Tibial nerve (tissue), 4 donors: ENCODE results near the gene SLC17A7. TPM values are rescaled to one million over a fixed set of nuclear protein-coding genes. Genes with fewer than 3 reads are reported as not detected.

Experiments used
- DNase-seq, 2 donors: peaks; one replicate each; pipeline ENCODE4 v3.0.0-alpha.2; 2019; ENCODE audit warnings: low spot score in 2 of 2
- H3K27ac ChIP-seq, 4 donors: fragments of 200-600 bp; sonication (generic) in 3 of 4; one replicate each; pipeline ENCODE4 v1.5.1; 2017 to 2019; ENCODE audit warnings: mild to moderate bottlenecking in 1 of 4
- H3K27me3 ChIP-seq, 2 donors: fragments of 200-600 bp; sonication (generic) in 1 of 2; one replicate each; pipeline versions ENCODE4 v1.5.1 to v1.6.0; 2017 to 2019
- H3K36me3 ChIP-seq, 3 donors: fragments of 200-600 bp; sonication (generic); one replicate each; pipeline ENCODE4 v1.5.1; 2018 to 2019
- H3K4me1 ChIP-seq, 4 donors: fragments of 200-600 bp; sonication (generic) in 3 of 4; one replicate each; pipeline ENCODE4 v1.5.1; 2017 to 2019
- H3K4me3 ChIP-seq, 4 donors: fragments of 200-600 bp; sonication (generic) in 3 of 4; one replicate each; pipeline ENCODE4 v1.5.1; 2017 to 2019; ENCODE audit warnings: mild to moderate bottlenecking in 1 of 4, moderate library complexity in 1 of 4
- H3K9me3 ChIP-seq, 4 donors: fragments of 200-600 bp; sonication (generic) in 3 of 4; one replicate each; pipeline ENCODE4 v1.5.1; 2017 to 2019
- EP300 ChIP-seq, 2 donors: sonication (generic); formaldehyde crosslinking; IDR thresholded peaks; one replicate each; pipeline ENCODE4 v1.6.1; 2017; ENCODE audit warnings: antibody characterized with exemption in 2 of 2, mild to moderate bottlenecking in 1 of 2
- POLR2A ChIP-seq, 2 donors: fragments of 450-650 bp; IDR thresholded peaks; one replicate each; pipeline ENCODE4 v1.6.1; 2017; ENCODE audit warnings: antibody characterized with exemption in 2 of 2, mild to moderate bottlenecking in 2 of 2, moderate library complexity in 2 of 2
- whole genome bisulfite sequencing, 2 donors: methylation state at CpG; one replicate each; pipeline ENCODE4 v1.1.5; 2018; 5-methylcytosine and 5-hydroxymethylcytosine counted together
- total RNA-seq, 4 donors: library from RNA; depleted of rRNA; stranded (reverse); fragments of >200 nt; gene quantifications; one replicate each; pipeline ENCODE4 v1.1.0, GENCODE V29; 2016
- TF ChIP-seq, protein P1 (sequence below), 5 experiments: fragments of 200-600 bp in 3 of 5; fragments of 450-650 bp in 2 of 5; sonication (generic) in 3 of 5; IDR thresholded peaks; one replicate each; pipeline ENCODE4 v1.5.1; 2016 to 2019; ENCODE audit warnings: antibody characterized with exemption in 5 of 5, mild to moderate bottlenecking in 3 of 5, moderate library complexity in 2 of 5

Gene SLC17A7
- total RNA-seq, 4 donors from 2014 or later, result 2.4 to 7.1 (median 6.2) TPM

DNA sequence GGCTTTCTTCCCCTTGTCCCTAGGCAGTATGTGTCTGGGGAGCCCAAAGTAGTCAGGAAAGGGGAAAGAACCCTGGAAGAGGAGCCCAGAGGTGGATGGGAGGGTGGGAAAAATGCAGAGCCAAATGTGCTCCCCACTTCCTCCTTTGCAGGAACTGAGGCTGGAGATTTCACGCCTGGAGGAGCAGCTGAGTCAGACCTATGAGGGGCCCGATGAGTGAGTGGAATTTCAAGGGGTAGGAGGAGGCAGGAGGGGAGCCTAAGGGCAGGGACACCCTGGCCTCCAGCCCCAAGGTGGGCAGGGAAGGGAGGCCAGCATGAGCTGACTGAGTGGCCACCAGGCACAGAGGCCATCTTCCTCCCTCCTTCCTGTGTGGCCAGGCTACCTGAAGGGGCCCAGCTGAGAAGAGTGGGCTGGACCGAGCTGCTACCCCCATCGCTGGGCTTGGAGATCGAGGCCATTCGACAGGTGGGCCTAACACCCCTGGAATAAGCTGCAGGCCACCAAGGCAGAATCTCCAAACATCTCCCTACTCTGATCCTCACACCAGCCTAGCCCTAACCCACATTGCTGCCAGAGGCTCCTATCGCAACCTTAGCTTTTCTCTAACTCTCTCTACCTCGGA, 32.4 kb downstream of the SLC17A7 start:
- Histone ChIP-seq H3K36me3 (no peaks in the 10 kb centered on the region), H3K9me3 (no peaks in the 10 kb centered on the region), H3K27ac (peak overlapping the region in 1 of 4 donors; percentile 19), H3K4me3 (no peak overlapping the region), H3K27me3 (peaks cover 0 to 16% of the 10 kb centered on the region in 2 donors), H3K4me1 (peaks cover 0 to 12% (median 0%) of the 10 kb centered on the region in 4 donors)
- no peak for DNase-seq
- no peak for TF ChIP-seq EP300 (IDR thresholded peaks at IDR 0.05)
- 69 to 76% methylated on average over 7 to 8 of the region's 8 CpGs for WGBS, 2 donors

DNA sequence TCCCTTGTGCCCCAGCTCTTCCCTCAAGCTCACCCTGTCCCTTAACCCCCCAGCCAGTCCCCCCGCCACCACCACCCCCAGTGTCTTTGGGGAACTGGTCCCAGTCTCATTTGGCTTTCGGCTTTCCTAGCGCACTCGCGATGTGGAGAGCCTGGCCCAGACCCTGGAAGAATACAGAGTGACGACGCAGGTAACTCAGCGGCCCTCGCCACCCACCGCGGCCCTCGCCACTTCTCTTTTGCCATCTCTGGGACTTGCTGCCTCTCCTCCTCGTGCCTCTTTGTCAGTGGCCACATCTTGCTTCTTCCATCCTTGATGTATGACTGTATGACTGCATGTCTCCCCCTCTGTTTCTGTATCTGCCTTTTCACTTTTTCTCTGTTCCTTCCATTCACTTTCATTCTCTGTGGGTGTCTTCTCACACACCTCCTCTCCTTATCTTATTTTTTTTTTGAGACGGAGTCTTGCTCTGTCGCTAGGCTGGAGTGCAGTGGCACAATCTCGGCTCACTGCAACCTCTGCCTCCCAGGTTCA, 33.8 kb downstream of the SLC17A7 start:
- H3K4me1 ChIP-seq, result peaks cover 0 to 12% (median 0%) of the 10 kb centered on the region in 4 donors
- 88 to 89% methylated on average over 16 of the region's 16 CpGs for WGBS, 2 donors
- no peaks in the 10 kb centered on the region for H3K36me3 ChIP-seq
- DNase-seq, result no peak
- no peak overlapping the region for H3K4me3 ChIP-seq
- H3K27me3 ChIP-seq, result peaks cover 0 to 3% of the 10 kb centered on the region in 2 donors
- no peaks in the 10 kb centered on the region for H3K9me3 ChIP-seq
- TF ChIP-seq POLR2A (IDR thresholded peaks at IDR 0.05) (no peak), EP300 (IDR thresholded peaks at IDR 0.05) (no peak)
- TF ChIP-seq, protein P1, sequence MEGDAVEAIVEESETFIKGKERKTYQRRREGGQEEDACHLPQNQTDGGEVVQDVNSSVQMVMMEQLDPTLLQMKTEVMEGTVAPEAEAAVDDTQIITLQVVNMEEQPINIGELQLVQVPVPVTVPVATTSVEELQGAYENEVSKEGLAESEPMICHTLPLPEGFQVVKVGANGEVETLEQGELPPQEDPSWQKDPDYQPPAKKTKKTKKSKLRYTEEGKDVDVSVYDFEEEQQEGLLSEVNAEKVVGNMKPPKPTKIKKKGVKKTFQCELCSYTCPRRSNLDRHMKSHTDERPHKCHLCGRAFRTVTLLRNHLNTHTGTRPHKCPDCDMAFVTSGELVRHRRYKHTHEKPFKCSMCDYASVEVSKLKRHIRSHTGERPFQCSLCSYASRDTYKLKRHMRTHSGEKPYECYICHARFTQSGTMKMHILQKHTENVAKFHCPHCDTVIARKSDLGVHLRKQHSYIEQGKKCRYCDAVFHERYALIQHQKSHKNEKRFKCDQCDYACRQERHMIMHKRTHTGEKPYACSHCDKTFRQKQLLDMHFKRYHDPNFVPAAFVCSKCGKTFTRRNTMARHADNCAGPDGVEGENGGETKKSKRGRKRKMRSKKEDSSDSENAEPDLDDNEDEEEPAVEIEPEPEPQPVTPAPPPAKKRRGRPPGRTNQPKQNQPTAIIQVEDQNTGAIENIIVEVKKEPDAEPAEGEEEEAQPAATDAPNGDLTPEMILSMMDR (IDR thresholded peaks at IDR 0.05), result no peak
- no peak overlapping the region for H3K27ac ChIP-seq

DNA sequence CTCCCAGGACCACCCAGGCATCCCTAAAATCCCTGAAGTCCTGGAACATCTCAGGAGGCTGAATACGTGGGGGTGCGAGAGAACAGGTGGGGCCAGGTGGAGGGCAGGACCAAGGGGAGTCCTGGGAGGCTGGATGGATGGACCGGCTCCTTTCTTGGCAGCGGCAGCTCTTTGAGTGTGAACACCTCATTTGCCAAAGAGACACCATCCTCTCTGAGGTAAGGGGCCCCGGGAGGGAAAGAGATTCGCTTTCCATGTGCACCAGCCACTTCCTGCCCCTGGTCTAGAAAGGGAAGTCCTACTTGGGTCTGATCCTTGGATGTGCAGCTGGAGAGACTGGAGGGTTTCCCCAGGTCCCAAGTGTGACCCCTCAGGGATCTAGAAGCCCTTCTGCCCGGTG, 34.2 kb downstream of the SLC17A7 start:
- Histone ChIP-seq H3K36me3 (no peaks in the 10 kb centered on the region), H3K27me3 (no peaks in the 10 kb centered on the region), H3K9me3 (no peaks in the 10 kb centered on the region), H3K4me3 (no peak overlapping the region), H3K27ac (no peak overlapping the region), H3K4me1 (peaks cover 0 to 12% (median 0%) of the 10 kb centered on the region in 4 donors)
- TF ChIP-seq POLR2A (IDR thresholded peaks at IDR 0.05) (no peak), EP300 (IDR thresholded peaks at IDR 0.05) (no peak)
- TF ChIP-seq, protein P1 (IDR thresholded peaks at IDR 0.05), result no peak
- WGBS, 2 donors, result 72 to 75% methylated on average over 7 of the region's 7 CpGs
- no peak for DNase-seq

DNA sequence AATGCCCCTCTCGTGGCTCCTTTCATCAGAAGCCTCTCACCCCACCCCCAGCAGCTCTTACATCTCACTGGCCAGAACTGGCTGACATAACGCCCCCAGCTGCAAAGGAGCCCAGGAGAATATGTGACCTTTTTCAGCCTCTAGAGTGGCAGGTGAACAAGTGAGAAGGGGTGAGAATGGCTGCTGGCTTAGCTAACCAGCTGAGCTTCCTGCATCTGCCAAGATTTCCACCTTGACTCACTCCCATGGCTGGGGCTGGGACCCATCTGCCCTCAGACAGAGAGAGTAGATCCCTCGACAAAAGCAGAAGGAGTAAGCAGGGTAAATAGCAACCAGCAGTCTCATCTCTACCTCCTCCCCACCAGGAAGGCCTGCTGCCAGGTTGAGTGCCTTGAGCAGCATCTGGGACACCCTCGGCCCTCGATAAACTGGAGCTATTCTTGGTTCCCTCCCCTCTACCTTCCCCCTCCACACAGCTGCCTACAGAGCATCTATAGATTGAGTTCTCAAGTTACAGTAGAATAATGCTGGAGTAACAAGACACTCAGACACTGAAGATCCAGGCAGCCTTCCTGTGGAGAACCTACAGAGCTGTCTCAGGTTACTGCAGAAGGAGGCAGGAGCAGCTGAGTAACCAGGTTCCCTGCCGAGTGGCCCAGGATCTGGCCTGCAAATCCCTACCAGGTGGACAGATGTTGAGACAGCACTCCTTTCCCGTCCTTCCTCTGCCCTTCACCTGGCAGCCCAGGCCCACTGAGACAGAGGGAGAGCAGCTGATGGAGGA, 37.7 kb downstream of the SLC17A7 start:
- TF ChIP-seq POLR2A (IDR thresholded peaks at IDR 0.05) (no peak), EP300 (IDR thresholded peaks at IDR 0.05) (no peak)
- TF ChIP-seq, protein P1 (IDR thresholded peaks at IDR 0.05), result no peak
- no peak overlapping the region for H3K4me3 ChIP-seq
- H3K36me3 ChIP-seq, result no peaks in the 10 kb centered on the region
- no peaks in the 10 kb centered on the region for H3K9me3 ChIP-seq
- no peaks in the 10 kb centered on the region for H3K4me1 ChIP-seq
- WGBS, 2 donors, result 48 to 51% methylated on average over 7 of the region's 7 CpGs
- H3K27me3 ChIP-seq, result no peaks in the 10 kb centered on the region
- DNase-seq, result no peak
- no peak overlapping the region for H3K27ac ChIP-seq

DNA sequence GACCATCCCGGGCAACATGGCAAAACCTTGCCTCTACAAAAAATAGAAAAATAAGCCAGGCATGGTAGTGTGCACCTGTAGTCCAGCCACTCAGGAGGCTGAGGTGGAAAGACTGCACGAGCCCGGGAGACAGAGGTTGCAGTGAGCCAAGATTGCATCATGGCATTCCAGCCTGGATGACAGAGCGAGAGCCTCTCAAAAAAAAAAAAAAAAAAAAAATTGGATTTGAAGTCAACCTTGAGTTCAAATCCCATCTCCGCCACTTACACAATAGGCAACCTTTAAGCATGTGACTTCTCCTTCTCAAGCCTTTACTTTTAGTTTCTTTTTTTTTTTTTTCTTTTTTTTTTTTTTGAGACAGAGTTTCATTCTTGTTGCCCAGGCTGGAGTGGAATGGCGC, 41.3 kb downstream of the SLC17A7 start:
- H3K36me3 ChIP-seq, result no peaks in the 10 kb centered on the region
- no peaks in the 10 kb centered on the region for H3K9me3 ChIP-seq
- DNase-seq, result no peak
- H3K27me3 ChIP-seq, result no peaks in the 10 kb centered on the region
- H3K27ac ChIP-seq, result no peak overlapping the region
- WGBS, 2 donors, result 86 to 88% methylated on average over 6 of the region's 6 CpGs
- no peaks in the 10 kb centered on the region for H3K4me1 ChIP-seq
- no peak overlapping the region for H3K4me3 ChIP-seq
- no peak for TF ChIP-seq EP300 (IDR thresholded peaks at IDR 0.05)

DNA sequence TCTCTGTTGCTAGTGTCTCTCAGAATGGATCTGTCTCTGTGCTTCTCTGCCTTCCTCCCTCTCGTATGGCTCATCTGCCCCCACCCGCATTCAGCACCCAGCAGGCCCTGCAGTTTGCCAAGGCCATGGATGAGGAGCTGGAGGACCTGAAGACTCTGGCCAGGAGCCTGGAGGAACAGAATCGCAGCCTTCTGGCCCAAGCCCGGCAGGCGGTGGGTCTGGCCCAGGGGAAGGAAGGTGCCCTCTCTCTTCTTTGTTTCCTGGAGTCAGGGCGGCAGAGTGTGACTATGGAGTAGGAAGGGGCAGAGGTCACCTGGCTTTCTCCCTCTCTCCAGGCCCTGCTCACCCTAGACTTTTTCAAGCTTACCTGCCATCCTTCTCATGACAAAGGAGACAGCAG, 42.4 kb downstream of the SLC17A7 start:
- Histone ChIP-seq H3K4me1 (no peaks in the 10 kb centered on the region), H3K27me3 (peaks cover 0 to 11% of the 10 kb centered on the region in 2 donors), H3K27ac (no peak overlapping the region), H3K4me3 (no peak overlapping the region), H3K9me3 (no peaks in the 10 kb centered on the region), H3K36me3 (no peaks in the 10 kb centered on the region)
- TF ChIP-seq EP300 (IDR thresholded peaks at IDR 0.05), result no peak
- TF ChIP-seq POLR2A (IDR thresholded peaks at IDR 0.05), result no peak
- TF ChIP-seq, protein P1 (IDR thresholded peaks at IDR 0.05), result no peak
- no peak for DNase-seq
- WGBS, 2 donors, result 76 to 79% methylated on average over 6 of the region's 6 CpGs
